HG03103 (cell line): ENCODE data around the gene ITPR3.

Experiments used
- ATAC-seq: cut with Tn5 transposase; IDR thresholded peaks from one replicate; pipeline ENCODE4 v1.9.1; 2021; ENCODE audit warnings: low read depth; ENCODE audit not compliant: unreplicated experiment

The ITPR3 gene

GRCh38 chr6:33633462-33634158 is 12.5 kb downstream of the ITPR3 start:
- peak; percentile 55 for ATAC-seq

GRCh38 chr6:33634161-33634727 is 13.1 kb downstream of the ITPR3 start:
- no peak for ATAC-seq

DNA sequence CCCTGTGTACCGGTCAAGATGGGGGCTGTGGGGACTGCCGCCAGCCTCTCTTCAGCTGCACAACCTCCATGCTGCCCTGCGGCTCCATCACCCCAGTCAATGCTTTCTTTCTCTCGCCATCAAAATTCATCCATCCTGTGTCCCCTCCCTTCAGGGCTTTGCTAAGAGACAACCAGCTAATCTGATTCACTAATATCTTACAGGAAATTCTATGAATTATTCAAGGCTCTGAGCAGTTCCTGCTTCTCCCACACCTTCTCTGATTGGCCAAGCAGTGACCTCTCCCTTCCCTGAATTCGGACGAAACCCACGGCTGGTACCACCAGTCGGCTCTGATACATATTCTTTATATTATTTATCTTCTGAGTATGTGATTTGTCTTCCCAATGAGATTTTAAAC is 13.8 kb downstream of the ITPR3 start:
- ATAC-seq: no peak

GRCh38 chr6:33636655-33637054 is 15.5 kb downstream of the ITPR3 start:
- ATAC-seq: no peak

DNA sequence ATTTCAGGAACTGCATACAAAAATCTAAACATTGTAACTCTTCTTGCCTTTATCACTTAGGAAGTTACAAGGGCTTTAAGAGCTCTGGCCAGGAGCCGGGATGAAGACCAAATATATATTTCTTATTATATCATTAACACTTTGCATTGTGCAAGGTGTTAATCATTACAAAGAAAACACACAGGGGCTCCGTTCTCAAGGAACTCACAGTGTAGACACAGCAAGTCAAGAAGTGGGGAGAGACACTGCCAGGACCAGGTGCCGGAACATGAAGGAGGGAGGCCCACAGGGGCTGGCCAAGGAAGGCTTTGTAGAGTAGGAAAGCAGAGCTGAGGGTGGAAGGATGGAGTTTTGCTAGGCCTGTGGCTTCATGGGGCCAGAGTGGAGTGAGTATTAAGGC is 17.4 kb downstream of the ITPR3 start:
- ATAC-seq: no peak

GRCh38 chr6:33639559-33639958 is 18.4 kb downstream of the ITPR3 start:
- ATAC-seq: no peak

GRCh38 chr6:33640361-33640760 is 19.2 kb downstream of the ITPR3 start:
- ATAC-seq: no peak

DNA sequence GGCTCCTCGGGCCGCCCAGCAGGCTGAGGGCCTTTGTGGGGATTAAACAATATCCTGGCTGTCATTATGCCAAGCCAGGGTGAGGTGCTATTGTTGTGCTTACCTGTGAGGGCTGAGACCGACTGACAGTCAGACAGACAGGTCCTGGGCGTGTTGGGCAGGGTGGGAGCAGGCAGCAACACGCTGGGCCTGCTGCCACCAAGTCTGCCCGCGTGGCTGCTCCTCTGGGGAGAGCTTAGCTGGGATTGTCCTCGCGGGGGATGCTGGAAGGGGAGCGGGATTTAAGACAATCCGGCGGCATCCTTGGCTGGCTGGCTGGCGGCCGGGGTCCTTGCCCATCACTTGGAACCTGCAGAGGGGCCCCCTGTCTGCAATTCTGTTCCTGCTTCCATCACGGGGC is 20.0 kb downstream of the ITPR3 start:
- no peak for ATAC-seq

- no peak for ATAC-seq
Measured at GRCh38 chr6:33641602-33642001, 20.5 kb downstream of the ITPR3 start.

DNA sequence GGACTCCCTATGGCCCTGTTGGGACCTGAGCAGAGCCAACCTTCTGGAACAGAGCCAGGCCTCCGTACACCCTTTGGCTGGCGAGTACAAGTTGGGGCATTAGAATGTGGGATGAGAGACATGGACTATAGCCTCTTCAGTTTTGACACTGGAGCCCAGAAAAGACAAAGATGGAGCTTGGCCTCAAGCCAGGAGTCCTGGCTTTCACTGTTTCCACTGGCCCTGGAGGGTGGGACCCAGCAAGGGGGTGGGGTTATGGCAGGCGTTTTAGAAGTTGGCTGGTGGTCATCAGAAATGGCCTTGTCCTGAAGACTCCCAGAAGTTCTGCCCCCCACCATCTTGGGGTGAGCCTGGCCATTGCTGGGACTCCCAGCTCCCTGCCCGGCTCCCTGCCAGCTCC is 21.8 kb downstream of the ITPR3 start:
- ATAC-seq: no peak

DNA sequence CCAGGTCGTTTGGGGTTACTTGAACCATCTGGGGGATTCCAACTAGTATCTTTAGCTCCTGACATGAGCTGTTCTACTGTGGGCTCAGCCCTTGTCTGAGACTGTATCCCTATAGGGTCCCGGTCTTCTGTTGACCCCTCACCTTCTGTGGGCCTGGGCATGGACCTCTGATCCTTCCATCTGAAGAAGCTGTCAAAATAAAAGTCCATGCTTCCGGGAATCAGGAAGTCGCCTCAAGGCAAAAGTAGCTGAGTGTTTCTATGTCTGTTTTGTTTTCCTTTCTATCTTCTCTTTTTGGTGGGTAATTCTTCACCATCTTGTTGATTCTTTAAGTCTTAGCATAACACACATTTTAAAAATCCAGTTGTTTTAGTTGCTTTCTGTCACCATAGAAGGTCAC is 30.3 kb downstream of the ITPR3 start:
- ATAC-seq: no peak

DNA sequence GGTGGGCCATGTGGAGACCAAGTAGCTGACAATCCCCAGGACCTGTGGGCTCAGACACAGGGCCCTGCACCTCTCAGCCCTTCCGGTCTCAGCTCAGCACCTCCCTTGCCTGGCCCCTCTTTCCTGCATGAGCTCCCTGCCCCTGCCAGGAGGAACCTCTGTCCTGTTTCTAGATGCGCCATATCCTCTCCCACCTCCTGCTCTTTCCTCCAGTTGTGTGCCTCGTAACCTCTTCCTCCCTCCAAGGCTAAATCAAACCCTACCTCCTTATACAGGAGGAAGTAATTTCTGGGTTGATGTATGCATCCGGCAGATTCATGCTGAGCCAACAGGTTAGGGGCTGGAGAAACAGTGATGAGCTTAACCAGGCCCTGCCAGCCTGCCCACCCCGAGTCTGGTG is 30.9 kb downstream of the ITPR3 start:
- ATAC-seq: no peak

DNA sequence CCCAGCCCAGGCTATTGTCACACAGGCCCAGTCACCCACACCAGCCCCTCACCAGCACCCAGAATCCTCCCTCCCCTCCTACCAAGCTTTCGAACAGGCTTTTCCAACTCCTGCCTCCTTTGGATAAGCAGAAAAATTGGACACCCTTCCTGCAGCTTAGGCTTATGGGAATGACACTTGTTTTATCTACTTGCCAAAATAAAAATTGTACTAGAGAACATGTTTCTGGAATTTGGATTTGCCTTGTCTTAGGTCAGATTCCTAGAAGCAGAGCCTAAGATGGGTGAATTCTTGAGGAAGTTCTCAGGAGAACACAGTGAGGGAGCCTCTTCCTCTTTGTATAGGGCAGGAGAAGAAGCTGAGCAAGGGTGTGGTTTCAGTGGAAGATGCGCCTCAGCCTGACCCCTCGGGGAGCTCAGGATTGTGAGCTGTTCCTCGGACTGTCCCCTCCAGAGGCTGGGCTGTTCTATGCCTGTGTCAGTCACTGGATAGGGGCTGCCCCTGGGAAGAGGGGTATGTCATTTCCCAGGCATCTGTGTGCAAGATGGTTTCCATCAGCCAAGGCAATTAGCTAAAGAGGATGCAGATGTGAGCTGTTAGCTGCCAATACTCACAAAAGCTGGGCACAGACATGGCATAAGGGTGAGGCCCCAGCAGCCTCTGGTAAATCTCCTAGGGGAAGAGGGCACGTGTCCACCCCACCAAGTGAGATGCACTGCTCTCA is 33.9 kb downstream of the ITPR3 start:
- ATAC-seq: no peak

DNA sequence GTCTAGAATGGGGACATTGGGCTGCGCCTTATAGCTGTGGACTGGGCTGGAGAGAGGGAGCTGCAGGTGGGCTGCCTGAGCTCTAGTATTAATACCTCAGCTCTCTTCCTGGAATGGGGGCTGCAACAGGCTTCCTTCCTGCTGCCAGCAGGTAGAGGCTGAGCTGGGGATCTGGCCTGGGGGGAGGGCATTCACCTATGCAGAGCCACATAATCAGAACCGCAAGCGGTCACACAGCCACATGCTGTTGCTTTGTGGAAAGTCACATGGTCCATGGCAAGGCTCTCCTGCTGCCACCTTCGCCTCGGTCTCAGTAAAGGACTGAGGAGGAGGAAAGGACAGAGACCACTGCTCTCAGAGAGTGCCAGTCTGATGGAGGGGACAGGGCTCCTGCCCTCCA is 35.7 kb downstream of the ITPR3 start:
- ATAC-seq: no peak

DNA sequence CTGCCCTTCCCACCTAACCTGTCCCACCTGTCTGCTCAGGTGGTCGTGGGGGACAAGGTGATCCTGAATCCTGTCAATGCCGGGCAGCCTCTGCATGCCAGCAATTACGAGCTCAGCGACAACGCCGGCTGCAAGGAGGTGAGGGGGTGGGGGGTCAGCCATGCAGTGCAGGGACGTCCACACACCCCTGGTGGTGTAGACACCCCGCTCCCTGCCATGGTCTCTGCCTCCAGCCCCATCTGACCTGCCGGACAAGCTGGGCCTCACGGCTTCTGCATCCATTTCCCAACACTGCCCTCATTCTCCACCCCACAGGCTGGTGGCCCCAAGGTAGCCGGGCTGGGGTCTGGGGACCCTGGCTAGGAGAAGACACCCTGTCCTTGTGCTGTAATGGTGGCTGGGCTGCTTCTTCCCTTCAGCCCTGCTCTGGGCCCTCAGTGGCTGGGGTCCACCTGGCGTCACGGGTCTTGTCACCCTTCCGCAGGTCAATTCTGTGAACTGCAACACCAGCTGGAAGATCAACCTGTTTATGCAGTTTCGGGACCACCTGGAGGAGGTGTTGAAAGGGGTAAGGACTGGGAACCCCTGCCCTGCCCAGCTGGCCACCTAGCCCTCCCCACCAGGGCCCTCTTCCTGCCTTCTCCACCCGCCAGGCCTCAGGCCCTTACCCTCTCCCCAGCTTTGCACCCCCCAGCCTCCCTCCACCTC is 38.0 kb downstream of the ITPR3 start:
- no peak for ATAC-seq

DNA sequence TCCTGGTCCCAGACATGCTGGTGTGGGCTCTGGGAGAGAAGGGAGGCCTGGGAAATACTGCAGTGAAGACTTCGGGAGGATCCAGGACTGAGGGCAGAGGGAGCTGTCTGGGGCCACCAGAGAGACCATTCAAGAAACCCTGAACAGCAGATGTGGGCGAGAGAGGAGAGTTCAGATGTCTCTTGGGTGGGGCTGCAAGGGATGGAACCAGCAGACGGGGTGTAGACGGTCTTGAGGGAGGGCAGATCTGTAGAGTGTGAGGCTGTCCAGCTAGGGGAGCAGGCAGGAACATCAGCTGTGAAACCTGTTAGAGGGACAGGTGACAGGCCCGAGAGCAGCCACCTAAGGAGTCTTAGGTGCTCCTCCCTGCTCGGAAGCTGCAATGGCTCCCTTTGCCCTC is 38.9 kb downstream of the ITPR3 start:
- ATAC-seq: no peak

- ATAC-seq: no peak
Measured at GRCh38 chr6:33661106-33661838, 40.1 kb downstream of the ITPR3 start.

DNA sequence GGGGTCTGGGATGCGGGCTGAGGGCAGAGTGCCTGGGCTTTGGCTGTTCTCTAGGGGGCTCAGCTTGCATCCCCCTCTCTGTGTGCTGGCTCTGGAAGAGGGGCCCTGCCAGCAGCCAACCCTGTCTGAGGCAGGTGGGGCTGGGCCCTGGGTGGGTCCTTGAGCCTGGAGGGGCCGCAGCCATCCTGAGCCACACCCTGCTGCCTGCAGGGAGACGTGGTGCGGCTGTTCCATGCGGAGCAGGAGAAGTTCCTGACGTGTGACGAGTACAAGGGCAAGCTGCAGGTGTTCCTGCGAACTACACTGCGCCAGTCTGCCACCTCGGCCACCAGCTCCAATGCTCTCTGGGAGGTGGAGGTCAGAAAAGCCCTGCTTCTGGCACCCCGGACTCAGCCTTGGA is 41.2 kb downstream of the ITPR3 start:
- no peak for ATAC-seq

DNA sequence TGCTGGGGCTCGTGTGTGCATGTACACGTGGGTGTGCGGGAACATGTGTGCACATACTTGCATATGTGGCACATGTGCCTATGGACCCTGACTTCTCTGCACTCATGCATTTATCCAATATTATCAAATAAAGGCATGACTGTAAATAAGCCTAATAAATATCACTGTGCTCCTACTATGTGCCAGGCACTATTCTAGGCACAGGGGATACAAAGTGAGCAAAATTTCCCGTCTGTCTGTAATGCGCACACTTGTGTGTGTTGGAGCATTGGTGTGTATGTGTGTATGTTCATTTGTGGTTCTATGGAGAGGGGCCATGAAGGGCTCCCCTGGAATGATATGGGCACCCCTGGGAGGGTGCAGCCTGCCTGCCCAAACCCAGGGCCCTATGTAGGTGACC is 41.9 kb downstream of the ITPR3 start:
- ATAC-seq: no peak

GRCh38 chr6:33663727-33664449 is 42.8 kb downstream of the ITPR3 start:
- no peak for ATAC-seq
